Measurements from ENCODE around the gene NR2E3. TPM values are rescaled to one million over a fixed set of nuclear protein-coding genes. Genes with fewer than 3 reads are reported as not detected.

NR2E3 gene
- total and polyA plus RNA-seq, 2 of the 4 experiments (the other 2 are of a cell fraction), result under 0.01 to 0.29 TPM

DNA sequence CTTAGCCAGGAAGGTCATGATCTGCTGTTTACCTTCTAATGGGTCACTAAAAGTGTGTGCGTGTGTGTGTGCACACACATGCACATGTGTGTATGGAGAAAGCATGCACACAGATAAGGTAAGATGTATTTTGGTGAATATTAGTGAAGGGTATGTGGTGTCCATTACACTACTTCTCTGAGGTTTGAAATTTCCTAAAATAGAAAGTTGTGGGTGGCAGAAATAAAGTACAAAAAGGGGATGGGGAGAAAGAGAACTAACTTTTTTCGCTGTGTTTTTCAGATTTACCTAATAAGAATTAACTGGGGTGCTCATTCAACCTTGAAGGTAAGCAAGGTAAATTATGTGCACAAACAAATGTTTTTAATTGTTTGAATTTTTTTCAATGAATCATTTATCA is 24.4 kb upstream of the NR2E3 start:
- Histone ChIP-seq H3K18ac (ENCODE audit: low read depth, low read length) (no peak overlapping the region), H2AK9ac (replicated peaks; ENCODE audit: low read depth, low read length, poor library complexity) (no peak overlapping the region), H2BK5ac (ENCODE audit: low read depth, low read length, poor library complexity, severe bottlenecking) (no peak overlapping the region), H4K91ac (ENCODE audit: insufficient read depth, low read depth, low read length) (no peak overlapping the region), H4K8ac (ENCODE audit: low read depth in 2 of 2, low read length in 2 of 2) (no peak overlapping the region), H3K23ac (ENCODE audit: low read depth, low read length) (no peak overlapping the region), H2AFZ (replicated peaks; ENCODE audit: low read length, poor library complexity) (no peak overlapping the region), H3K27ac (ENCODE audit: insufficient read depth, low read length) (no peak overlapping the region), H2BK120ac (ENCODE audit: low read depth, low read length) (no peak overlapping the region), H2AK5ac (ENCODE audit: low read depth, low read length) (no peak overlapping the region), H3K9me3 (ENCODE audit: control insufficient read depth, insufficient read depth, low read length) (no peaks in the 10 kb centered on the region), H3K4ac (ENCODE audit: low read depth, low read length) (no peak overlapping the region), H3K36me3 (ENCODE audit: control insufficient read depth, insufficient read depth, low read length) (no peaks in the 10 kb centered on the region), H3K9me1 (ENCODE audit: insufficient read depth, low read length) (peaks cover 15% of the 10 kb centered on the region), H3K9ac (ENCODE audit: low read depth, low read length) (no peak overlapping the region), H3K4me2 (ENCODE audit: low read depth, low read length) (no peak overlapping the region), H3K56ac (ENCODE audit: extremely low read depth, insufficient read depth, low read length) (no peak overlapping the region), H4K20me1 (ENCODE audit: insufficient read depth, low read length) (peaks cover 4% of the 10 kb centered on the region; the same call in 1 of the 2 replicates), H3K4me1 (ENCODE audit: control insufficient read depth, insufficient read depth, low read length) (peaks cover 9% of the 10 kb centered on the region; the same call in 1 of the 2 replicates), H3K4me3 (ENCODE audit: insufficient read depth, low read depth, low read length) (no peak overlapping the region), H3K79me1 (ENCODE audit: low read depth in 1 of 2, low read length in 2 of 2) (no peaks in the 10 kb centered on the region), H3K27me3 (ENCODE audit: control insufficient read depth, insufficient read depth, low read length) (no peaks in the 10 kb centered on the region), H2BK15ac (ENCODE audit: low read depth, low read length) (no peak overlapping the region), H2BK20ac (ENCODE audit: low read depth, low read length) (no peak overlapping the region), H4K5ac (ENCODE audit: low read depth, low read length) (no peak overlapping the region), H3K14ac (replicated peaks; ENCODE audit: low read depth, low read length) (no peak overlapping the region)
- POLR2A ChIA-PET (ENCODE audit: unreplicated experiment), result no interaction called here
- CTCF ChIA-PET, result no interaction called here
- TF ChIP-seq, protein P1, sequence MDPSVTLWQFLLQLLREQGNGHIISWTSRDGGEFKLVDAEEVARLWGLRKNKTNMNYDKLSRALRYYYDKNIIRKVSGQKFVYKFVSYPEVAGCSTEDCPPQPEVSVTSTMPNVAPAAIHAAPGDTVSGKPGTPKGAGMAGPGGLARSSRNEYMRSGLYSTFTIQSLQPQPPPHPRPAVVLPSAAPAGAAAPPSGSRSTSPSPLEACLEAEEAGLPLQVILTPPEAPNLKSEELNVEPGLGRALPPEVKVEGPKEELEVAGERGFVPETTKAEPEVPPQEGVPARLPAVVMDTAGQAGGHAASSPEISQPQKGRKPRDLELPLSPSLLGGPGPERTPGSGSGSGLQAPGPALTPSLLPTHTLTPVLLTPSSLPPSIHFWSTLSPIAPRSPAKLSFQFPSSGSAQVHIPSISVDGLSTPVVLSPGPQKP (IDR thresholded peaks at IDR 0.05; ENCODE audit: borderline replicate concordance, low read depth, low read length), result no peak
- TF ChIP-seq POLR2A (IDR thresholded peaks at IDR 0.05; ENCODE audit: low read depth, low read length) (no peak), CEBPB (IDR thresholded peaks at IDR 0.05; ENCODE audit: low read depth, low read length) (no peak), CHD1 (IDR thresholded peaks at IDR 0.05; ENCODE audit: low read depth, low read length) (no peak), SMC3 (IDR thresholded peaks at IDR 0.05; ENCODE audit: low read depth, low read length) (no peak), FOS (IDR thresholded peaks at IDR 0.05; ENCODE audit: low read depth, low read length) (no peak), RCOR1 (IDR thresholded peaks at IDR 0.05; ENCODE audit: insufficient replicate concordance, low read length) (no peak), MXI1 (IDR thresholded peaks at IDR 0.05; ENCODE audit: borderline replicate concordance, low read depth, low read length) (no peak), RAD21 (IDR thresholded peaks at IDR 0.05; ENCODE audit: low read length) (no peak), MAFK (IDR thresholded peaks at IDR 0.05; ENCODE audit: low read depth, low read length) (no peak)
- TF ChIP-seq, protein P2, sequence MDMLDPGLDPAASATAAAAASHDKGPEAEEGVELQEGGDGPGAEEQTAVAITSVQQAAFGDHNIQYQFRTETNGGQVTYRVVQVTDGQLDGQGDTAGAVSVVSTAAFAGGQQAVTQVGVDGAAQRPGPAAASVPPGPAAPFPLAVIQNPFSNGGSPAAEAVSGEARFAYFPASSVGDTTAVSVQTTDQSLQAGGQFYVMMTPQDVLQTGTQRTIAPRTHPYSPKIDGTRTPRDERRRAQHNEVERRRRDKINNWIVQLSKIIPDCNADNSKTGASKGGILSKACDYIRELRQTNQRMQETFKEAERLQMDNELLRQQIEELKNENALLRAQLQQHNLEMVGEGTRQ (IDR thresholded peaks at IDR 0.05; ENCODE audit: low read depth, low read length), result no peak
- intact Hi-C loops (cut with micrococcal nuclease), result no loop called here
- in situ Hi-C loops (cut with MboI; ENCODE audit: low sequenced_read_pairs), result no loop called here
- DNase-seq (no peak), ATAC-seq (ENCODE audit: low read depth) (no peak)
- dilution Hi-C loops (cut with HindIII; ENCODE audit: low sequenced_read_pairs, unreplicated experiment), result no loop called here
- WGBS, 2 experiments (ENCODE audit: extremely low coverage in 2 of 2, insufficient read length in 1 of 2), result no CpG with 5 or more reads among the region's 2 CpGs
- BruUV-seq (replicated peaks), result no TSS peak
